H4 (cell line): ENCODE data around the gene ZP2. TPM values are rescaled to one million over a fixed set of nuclear protein-coding genes. Genes with fewer than 3 reads are reported as not detected.
"Not testable (repeated sequence)": the region's sequence is repeated elsewhere in the genome, so short reads cannot be mapped to it uniquely, and the experiment has no call there.

Experiments
- DNase-seq: peaks from one replicate; pipeline ENCODE4 v3.0.0-alpha.2; 2015; ENCODE audit warnings: low spot score
- total RNA-seq: library from RNA; depleted of rRNA; stranded (reverse); fragments of >200 nt; shearing (Covaris generic); gene quantifications from 2 replicates; pipeline ENCODE4 v1.2.3, GENCODE V29; 2014; rRNA removed

ZP2 gene
- total RNA-seq, result not detected in 2 replicates

DNA sequence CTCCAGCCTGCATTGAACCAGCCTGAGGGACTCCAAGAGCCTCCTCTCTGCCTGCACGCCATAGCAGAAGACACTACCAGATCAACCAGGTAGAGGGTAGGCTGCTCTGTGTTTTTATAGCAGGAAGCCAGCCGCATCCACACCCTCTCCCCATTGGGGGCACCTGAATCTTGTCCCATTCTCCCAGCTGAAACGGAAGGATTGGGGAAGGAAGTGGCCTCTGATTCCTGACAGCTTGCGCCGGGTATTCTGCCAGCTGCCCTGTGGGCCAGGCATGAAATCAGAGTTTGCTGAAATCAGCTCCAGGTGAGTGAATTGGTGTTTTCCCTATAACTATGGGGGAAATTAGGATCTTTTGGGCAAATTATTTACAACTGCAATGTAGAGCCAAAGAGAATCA lies at the start of gene ZP2:
Gene ZP2, minus strand, starts transcription at position 89 of the 400 bp plus-strand sequence. Its CDS starts 27 bp downstream, at position 62.
- no peak for DNase-seq

DNA sequence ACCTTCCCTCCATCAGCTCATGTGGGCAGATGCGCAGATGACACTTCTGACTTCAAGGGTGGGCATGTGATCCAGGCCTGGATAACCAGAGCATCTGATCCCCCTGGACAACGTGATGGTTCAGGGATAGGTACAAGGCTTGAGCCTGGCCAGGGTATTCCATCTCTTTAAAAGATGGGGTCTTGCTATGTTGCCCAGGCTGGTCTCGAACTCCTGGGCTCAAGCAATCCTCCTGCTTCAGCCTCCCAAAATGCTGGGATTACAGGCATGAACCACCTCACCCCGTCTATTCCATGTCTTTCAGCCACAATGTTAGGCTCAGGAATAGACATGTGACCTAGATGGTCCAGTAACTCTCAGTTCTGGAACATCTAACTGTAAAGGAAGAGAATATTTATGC lies 45.9 kb upstream of the ZP2 start:
- no peak for DNase-seq

DNA sequence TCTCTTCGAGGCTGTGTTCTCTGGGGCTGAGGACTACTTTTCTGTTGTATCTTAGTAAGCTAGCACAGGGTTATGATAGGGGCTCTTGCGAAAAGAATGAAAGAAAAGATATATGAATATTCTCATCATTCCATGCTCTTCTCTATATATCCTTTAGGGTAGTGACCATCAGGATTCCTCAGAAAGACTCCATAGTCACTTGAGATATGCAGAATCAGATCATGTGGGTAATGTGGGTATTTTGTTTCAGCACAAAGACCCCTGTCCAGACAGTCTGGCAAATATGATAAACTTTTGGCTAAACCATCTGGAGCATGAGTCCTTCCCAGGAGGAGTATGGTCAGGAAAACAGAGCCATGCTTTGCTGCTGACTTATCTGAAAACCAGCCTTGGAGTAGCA lies 45.3 kb upstream of the ZP2 start:
- no peak for DNase-seq

DNA sequence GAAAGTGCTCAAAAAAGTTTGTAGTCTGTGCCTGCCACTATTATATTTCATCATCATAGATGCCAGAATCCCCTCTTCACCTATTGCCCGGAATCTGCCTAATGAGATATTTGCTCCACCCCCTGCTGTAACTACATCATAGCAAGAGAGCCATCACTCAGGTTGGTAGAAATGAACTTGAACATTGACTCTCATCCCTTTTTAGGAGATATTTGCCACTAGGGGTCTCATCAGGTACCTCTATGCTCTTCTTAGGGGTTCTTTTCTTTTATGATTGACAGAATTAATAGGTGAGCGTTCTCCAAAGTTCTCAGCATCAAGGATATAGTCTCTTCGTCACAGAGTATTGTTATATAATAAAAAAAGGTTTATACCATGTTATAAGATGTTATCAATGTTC lies 42.1 kb upstream of the ZP2 start:
- DNase-seq, result no peak

DNA sequence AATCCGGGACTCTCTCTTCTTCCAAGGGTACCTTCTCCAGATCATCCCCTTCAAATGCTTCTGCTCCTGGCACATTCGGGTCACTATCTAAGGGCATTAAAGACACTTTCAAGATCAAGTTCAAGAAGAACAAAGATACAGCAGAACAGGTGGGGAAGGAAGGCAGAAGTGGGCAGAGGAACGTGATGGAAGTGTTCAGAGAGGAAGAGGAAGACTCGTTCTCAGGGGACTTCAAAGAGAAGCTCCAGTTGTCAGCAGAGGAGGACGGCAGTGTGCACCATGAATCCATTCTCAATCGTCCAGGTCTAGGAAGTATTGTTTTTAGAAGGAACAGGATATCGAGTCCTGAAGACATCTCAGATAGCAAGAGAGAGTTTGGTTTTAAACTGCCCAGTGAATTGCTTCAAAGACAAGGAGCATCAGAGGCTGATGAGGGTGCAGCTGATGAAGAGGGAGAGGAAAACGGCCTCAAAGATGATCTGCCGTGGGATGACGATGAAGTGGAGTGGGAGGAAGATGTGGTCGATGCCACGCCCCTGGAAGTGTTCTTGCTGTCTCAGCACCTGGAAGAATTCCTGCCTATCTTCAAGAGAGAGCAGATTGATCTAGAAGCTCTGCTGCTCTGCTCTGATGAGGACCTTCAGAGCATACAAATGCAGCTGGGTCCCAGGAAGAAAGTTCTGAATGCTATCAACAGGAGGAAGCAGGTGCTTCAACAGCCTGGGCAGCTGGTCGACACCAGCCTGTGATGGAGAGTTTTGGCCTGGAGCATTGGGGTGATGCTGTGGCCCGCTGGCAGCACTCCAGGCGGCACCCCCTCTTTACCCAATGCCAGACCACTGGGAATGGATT lies 38.9 kb upstream of the ZP2 start:
- no peak for DNase-seq

GRCh38 chr16:21248179-21248578 lies 36.8 kb upstream of the ZP2 start:
- not testable (repeated sequence) for DNase-seq

DNA sequence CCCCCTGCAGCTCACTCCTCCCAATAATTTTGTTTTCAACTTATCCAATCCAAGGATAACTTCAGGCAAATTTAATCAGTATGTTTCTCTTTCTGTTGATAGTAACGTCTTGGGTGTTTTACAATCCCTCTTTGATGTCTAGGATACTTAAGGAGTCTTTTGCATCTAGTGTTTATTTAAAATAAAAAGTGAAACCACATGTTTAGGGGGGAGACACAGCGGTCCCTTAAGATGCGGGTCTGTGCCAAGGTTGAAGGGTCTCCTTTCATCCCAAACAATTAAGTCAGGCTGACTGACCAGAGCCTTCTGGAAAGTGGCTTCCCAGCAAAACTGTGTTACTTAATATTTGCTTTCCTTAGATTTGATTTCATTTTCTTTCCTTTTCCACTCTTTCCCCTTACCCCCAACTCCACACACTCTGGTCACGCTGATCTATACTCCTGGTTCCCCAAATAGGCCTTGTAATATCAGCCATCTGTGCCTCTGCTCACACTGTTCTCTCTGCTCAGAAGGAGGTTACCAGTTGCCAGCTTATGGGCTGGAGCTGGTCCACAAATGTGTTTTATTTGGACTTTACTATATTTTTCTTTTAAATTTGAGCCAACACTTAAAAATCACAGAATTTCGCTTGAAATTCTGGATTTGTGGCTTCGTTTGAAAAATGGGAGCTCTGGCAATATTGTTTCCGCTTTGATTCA lies 33.3 kb upstream of the ZP2 start:
- no peak for DNase-seq

DNA sequence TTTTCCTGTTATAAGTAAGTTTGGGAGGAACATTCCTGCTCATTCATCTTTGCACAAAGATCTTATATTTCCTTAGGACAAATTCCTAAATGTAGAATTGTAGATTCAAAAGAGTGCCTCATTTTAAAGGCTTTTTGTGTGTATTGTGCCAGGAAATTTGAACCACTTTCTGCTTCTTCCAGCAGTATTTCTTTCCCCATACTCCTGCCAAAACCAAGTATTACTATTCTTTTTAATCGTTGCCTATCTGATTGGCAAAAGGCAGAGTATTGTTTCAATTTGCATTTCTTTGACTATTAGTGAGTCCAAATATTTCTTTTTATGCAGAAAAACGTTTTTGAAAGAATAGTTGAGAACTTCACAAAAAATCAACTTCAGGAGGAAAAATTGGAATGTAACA lies 31.4 kb upstream of the ZP2 start:
- no peak for DNase-seq

DNA sequence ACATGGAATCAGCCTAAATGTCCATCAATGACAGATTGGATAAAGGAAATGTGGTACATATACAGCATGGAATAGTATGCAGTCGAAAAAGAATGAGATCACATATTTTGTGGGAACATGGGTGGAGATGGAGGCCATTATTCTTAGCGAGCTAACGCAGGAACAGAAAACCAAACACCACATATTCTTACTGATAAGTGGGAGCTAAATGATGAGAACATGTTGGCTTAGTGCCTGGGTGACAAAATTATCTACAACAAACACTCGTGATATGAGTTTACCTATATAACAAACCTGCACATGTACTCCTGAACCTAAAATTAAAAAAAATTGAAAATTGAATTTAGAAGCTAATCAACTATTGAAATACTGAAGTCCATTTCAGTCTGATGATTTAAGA lies 28.3 kb upstream of the ZP2 start:
- no peak for DNase-seq

DNA sequence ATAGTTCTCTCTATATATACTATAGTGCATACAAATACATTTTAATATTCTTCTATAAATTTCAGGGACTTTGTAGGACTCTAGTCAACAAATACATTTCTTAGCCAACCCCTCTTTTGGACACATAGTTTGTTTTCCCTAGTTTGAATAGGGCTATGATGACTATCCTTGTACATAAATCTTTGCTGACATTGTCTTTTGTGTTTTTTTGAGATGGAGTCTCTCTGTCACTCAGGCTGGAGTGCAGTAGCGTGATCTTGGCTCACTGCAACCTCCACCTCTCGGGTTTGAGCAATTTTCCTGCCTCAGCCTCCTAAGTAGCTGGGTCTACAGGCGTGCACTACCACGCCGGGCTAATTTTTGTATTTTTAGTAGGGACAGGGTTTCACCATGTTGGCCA lies 25.5 kb upstream of the ZP2 start:
- no peak for DNase-seq

GRCh38 chr16:21235199-21235585 lies 23.8 kb upstream of the ZP2 start:
- DNase-seq, result no peak

- no peak for DNase-seq
These were observed 22.3 kb upstream of the ZP2 start, which contains the start of gene ANKS4B for GRCh38 chr16:21233521-21234150. TSS of gene ANKS4B (plus strand) at chr16:21233699. CDS start at chr16:21233738, 39 bp downstream.

GRCh38 chr16:21233045-21233520 lies 21.7 kb upstream of the ZP2 start:
- no peak for DNase-seq

DNA sequence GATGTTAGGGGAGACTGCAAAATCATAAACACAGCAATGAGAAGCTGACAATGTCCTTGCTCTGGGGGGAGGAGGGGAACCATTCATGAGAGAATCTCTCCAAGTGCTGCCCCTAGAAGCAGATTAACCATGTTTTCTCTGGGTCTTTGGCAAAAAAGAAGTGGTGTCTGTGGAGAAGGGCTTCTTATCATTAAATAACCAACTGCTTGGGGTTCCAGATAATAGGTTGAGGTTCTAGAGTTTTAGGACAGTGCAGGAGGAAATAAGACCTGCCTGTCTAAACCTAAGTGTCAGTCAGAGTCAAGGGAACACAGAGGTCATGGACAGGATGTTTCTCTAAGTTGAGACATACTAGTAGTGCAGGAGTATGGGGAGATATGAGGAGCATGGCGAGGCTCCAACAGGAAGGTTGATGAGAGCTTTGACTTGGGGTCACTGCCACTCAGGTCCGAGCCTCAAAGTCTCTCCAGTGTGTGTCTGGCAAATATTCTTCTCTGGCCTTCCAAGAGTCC lies 17.0 kb upstream of the ZP2 start:
- DNase-seq, result no peak

GRCh38 chr16:21227866-21228265 lies 16.5 kb upstream of the ZP2 start:
- no peak for DNase-seq

GRCh38 chr16:21226749-21227148 lies 15.4 kb upstream of the ZP2 start:
- DNase-seq, result no peak

DNA sequence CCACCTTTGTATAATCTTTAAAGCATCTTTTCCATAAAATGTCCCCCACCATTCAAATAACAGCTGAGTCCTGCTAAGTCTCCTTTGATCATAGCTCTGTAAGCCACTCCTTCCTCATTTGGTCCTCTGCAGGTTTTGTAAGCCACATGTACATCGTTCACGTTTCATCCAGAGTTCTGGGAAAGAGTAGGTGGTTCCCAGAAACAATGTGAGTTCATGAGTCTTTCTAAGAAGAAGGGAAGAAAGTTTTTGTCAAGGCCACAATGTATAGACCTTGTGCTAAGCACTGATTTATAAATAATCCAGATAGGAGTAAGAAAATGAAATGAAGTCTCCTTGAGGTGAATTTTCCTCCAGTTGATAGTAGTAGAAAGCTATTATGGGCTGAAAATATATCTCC lies 13.4 kb upstream of the ZP2 start:
- DNase-seq, result no peak

DNA sequence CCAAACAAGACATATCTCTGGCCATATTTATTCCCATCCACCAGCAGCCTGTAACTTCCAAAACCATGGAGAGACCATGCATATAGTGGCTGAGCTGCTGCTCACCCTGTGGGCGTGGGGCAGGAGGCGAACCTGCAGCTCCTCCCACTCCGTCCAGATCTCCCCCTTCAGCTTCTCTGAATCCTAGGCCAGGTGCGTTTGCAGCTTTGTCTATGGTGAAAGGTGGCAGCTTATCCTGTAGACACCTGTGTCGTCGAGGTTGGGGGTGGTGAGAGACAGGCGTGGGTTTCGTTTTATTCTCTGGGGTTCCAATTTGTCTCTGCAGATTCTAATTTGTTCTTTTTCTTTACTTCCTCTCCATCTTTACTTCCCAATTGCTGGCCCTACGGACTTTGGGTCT lies 12.4 kb upstream of the ZP2 start:
- no peak for DNase-seq

DNA sequence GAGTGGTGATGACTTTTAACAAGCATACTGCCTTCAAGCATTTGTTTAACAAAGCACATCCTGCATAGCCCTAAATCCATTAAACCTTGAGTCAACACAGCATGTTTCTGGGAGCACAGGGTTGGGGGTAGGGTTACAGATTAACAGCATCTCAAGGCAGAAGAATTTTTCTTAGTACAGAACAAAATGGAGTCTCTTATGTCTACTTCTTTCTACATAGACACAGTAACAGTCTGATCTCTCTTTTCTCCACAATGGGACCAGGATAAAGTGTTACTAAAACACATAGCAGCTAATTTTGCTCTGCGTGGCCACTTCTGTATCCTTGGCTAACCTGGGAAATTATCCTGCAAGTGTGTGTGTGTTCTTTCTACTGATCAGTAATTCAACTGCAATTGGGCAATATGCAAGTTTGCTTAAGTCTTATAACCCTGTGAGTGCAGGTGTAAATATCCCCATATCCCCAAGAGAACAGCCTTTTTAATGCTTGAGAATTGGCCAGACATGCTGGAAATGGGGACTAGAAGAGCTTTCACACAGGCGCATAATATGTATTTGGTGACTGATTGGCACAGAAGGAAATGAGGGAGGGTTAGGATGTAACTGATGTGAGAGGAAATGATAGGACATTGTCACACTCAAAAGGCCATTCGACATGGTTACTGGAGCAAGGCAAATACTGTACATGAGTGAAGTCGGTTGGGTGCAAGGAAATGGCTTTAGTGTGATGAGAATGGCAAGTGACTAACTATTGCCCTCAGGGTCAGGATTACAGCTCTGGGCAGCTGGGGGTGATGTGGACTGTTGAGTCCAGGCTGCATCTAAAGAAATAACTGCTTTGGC lies 11.3 kb upstream of the ZP2 start:
- DNase-seq, result no peak

- DNase-seq, result no peak
These were observed 8.2 kb upstream of the ZP2 start for GRCh38 chr16:21219551-21219950.

GRCh38 chr16:21218153-21218552 lies 6.8 kb upstream of the ZP2 start:
- DNase-seq, result no peak
